ENCODE results near the gene ZNF831. TPM values are rescaled to one million over a fixed set of nuclear protein-coding genes. Genes with fewer than 3 reads are reported as not detected.

The ZNF831 gene
- total RNA-seq, 4 donors from 2014 or later: 0.20 to 0.30 (median 0.24) TPM

DNA sequence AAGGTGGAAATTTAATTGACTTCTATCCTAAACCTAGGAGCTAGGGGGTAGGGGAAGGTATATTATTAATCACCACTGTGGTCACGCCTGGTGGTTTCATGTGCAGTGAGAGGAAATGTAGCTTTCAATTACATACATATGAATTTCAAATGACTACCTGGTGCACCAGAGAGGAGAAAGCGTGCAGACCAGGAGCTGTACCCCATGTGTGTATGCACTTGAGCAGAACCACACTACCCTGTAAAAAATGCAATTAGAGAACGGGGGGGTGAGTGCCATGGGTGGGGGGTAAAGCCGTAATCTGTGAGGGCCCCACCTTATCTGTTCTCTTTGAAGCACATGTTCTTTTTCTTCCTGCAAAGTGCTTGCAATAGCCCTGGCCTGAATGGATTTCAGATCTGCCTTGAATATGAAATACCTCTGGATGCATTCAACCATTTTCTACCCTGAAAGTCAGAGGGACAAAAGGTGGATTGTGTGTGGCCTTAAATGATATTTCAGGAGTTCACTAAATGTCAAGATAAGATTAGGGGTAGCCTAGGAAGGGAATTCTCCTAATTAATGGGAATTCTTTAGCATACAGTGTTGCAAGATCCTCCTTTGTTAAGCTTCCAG is 105.9 kb downstream of the ZNF831 start:
- WGBS, 2 donors: 59 to 68% methylated on average over 4 of the region's 4 CpGs
- no peak for TF ChIP-seq POLR2A (IDR thresholded peaks at IDR 0.05)
- TF ChIP-seq, protein P1, sequence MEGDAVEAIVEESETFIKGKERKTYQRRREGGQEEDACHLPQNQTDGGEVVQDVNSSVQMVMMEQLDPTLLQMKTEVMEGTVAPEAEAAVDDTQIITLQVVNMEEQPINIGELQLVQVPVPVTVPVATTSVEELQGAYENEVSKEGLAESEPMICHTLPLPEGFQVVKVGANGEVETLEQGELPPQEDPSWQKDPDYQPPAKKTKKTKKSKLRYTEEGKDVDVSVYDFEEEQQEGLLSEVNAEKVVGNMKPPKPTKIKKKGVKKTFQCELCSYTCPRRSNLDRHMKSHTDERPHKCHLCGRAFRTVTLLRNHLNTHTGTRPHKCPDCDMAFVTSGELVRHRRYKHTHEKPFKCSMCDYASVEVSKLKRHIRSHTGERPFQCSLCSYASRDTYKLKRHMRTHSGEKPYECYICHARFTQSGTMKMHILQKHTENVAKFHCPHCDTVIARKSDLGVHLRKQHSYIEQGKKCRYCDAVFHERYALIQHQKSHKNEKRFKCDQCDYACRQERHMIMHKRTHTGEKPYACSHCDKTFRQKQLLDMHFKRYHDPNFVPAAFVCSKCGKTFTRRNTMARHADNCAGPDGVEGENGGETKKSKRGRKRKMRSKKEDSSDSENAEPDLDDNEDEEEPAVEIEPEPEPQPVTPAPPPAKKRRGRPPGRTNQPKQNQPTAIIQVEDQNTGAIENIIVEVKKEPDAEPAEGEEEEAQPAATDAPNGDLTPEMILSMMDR (IDR thresholded peaks at IDR 0.05): no peak
- DNase-seq (ENCODE audit: low spot score in 2 of 2): no peak

DNA sequence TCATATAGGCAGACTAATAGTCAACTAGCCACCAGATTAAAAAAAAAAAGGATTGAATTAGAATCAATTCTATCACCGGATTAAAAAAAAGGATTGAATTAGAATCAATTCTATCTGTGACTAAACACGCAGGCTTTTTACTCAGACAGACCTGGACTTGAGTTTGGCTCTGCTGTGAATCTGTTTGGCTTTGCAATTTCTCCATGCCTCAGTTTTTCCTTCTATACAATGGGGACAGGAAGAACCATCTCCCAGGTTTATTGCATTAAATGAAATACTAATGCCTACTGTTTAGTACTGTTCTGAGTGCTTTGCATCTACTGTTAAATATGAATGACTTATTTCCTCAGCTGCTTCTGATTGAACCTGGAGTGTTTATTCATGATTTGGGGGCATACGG is 106.8 kb downstream of the ZNF831 start:
- intact Hi-C loops (cut with DNase I; ENCODE audit: low total_unique reads): no loop called here
- 70 to 78% methylated on average over 3 of the region's 3 CpGs for WGBS, 2 donors
- DNase-seq (ENCODE audit: low spot score in 2 of 2): no peak
- H3K4me3 ChIP-seq (ENCODE audit: low read depth, poor library complexity, severe bottlenecking): no peak overlapping the region
- TF ChIP-seq POLR2A (IDR thresholded peaks at IDR 0.05): no peak
- TF ChIP-seq, protein P1 (IDR thresholded peaks at IDR 0.05): no peak

More for the DNA sequence above, 105.9 kb downstream of the ZNF831 start:
- intact Hi-C loops (cut with DNase I; ENCODE audit: low total_unique reads): no loop called here
- H3K4me3 ChIP-seq (ENCODE audit: low read depth, poor library complexity, severe bottlenecking): no peak overlapping the region

DNA sequence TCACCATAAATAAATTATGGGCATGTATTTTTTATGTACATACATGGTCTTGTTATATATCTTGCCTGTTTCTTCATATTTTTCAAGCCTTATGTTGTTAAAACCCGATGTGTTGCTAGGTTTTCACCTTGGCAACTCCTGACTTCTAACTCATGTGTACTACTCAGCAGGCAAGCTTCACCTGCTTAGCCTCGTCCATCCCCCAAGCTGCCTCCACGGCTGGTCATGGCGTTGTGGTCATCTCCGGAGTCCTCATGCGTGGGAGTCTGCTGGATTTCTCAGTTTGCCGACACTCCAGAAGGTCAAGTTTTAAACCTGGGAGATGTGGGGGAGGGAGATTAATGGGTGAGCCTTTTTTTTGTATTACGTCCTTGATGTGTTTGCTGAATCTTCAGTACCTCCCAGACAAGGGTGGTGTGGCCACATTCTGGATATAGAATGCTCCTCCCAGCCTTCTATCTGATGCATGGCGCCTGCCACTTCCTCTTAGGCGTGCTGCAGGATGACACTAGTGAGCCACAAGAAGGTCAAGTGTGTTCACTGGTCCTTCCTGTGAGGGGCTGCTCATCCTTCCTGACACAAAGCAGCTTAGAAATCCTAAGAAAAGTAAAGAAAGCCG is 110.2 kb downstream of the ZNF831 start:
- no peak for TF ChIP-seq POLR2A (IDR thresholded peaks at IDR 0.05)
- TF ChIP-seq, protein P1 (IDR thresholded peaks at IDR 0.05): no peak
- DNase-seq (ENCODE audit: low spot score in 2 of 2): no peak
- 73 to 76% methylated on average over 11 of the region's 11 CpGs for WGBS, 2 donors
- H3K4me3 ChIP-seq (ENCODE audit: low read depth, poor library complexity, severe bottlenecking): no peak overlapping the region
- intact Hi-C loops (cut with DNase I; ENCODE audit: low total_unique reads): no loop called here

DNA sequence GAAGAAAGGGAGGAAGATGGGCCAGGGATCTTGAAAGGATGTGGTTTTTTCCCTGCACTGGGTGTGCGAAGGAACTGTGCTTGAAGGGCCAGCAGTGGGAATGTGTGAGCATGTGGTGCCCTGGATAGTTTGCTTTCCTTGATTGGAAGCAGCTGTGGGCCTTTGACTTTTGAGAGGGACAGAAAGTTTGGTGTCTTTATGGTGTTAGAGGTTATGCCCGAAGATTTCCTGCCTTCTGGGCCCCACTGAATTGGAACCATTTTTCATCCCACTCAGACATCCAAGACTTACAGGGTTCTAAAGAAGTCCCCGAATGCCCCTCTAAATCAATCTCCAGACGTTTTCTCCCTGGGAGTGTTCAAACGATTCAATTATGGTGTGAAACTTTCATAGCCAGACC is 113.3 kb downstream of the ZNF831 start:
- intact Hi-C loops (cut with DNase I; ENCODE audit: low total_unique reads): no loop called here
- H3K4me3 ChIP-seq (ENCODE audit: low read depth, poor library complexity, severe bottlenecking): no peak overlapping the region
- 45 to 47% methylated on average over 5 of the region's 5 CpGs for whole genome bisulfite sequencing, 2 donors
- no peak for TF ChIP-seq POLR2A (IDR thresholded peaks at IDR 0.05)
- TF ChIP-seq, protein P1 (IDR thresholded peaks at IDR 0.05): no peak
- DNase-seq (ENCODE audit: low spot score in 2 of 2): no peak

DNA sequence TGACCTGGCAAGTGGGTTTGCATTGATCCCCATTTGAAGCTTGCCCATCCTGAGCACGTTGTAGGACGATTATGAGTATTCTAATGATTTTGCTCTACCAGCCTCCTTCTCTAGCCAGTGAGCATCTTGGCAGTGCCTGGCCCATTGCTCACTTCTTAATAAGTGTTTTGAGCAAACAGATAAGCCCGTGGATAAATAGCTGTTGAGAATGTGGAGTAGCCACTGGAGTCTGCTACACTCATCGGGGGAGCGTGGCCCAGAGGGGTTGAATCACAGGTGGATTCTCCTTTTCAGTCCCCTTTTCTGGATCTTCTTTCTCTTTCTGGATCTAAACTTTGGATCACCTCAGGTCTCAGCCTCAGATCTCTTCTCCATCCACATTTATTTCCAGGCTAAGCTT is 120.8 kb downstream of the ZNF831 start:
- intact Hi-C loops (cut with DNase I; ENCODE audit: low total_unique reads): no loop called here
- 89 to 93% methylated on average over 5 of the region's 5 CpGs for WGBS, 2 donors
- TF ChIP-seq, protein P1 (IDR thresholded peaks at IDR 0.05): no peak
- no peak for TF ChIP-seq POLR2A (IDR thresholded peaks at IDR 0.05)
- no peak overlapping the region for H3K4me3 ChIP-seq (ENCODE audit: low read depth, poor library complexity, severe bottlenecking)
- no peak for DNase-seq (ENCODE audit: low spot score in 2 of 2)

All from lower leg skin (tissue), 4 donors.